ENCODE results near the gene COL6A2. TPM values are rescaled to one million over a fixed set of nuclear protein-coding genes. Genes with fewer than 3 reads are reported as not detected.

The COL6A2 gene
- total and polyA plus RNA-seq, 10 of the 15 experiments (the other 5 are each of a cell fraction or from before 2014, with no cell fraction given), result 0.16 to 1.3 (median 0.34) TPM; not detected in 7

DNA sequence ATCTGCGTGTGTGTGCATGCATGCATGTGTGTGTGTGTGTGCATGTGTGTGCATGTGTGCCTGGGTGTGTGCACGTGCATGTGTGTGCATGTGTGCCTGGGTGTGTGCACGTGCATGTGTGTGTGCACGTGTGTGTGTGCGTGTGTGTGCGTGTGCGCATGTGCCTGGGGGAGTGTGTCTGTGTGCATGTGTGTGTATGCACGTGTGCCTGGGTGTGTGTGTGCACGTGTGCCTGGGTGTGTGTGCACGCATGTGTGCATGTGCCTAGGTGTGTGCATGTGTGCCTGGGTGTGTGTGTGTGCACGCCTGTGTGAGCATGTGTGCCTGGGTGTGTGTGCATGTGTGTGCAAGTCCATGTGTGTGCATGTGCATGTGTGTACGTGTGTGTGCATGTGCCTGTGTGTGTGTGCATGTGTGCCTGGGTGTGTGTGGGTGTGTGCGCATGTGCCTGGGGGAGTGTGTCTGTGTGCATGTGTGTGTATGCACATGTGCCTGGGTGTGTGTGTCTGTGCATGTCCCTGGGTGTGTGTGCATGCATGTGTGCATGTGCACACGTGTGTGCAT, 29.3 kb upstream of the COL6A2 start:
- DNase-seq (ENCODE audit: low read depth, low spot score) (no peak), FAIRE-seq (no peak), ATAC-seq (no peak)
- TF ChIP-seq, protein P1, sequence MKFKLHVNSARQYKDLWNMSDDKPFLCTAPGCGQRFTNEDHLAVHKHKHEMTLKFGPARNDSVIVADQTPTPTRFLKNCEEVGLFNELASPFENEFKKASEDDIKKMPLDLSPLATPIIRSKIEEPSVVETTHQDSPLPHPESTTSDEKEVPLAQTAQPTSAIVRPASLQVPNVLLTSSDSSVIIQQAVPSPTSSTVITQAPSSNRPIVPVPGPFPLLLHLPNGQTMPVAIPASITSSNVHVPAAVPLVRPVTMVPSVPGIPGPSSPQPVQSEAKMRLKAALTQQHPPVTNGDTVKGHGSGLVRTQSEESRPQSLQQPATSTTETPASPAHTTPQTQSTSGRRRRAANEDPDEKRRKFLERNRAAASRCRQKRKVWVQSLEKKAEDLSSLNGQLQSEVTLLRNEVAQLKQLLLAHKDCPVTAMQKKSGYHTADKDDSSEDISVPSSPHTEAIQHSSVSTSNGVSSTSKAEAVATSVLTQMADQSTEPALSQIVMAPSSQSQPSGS (IDR thresholded peaks at IDR 0.05; ENCODE audit: low read length), result no peak
- TF ChIP-seq BACH1 (IDR thresholded peaks at IDR 0.05; ENCODE audit: borderline replicate concordance), result no peak
- TF ChIP-seq, protein P2, sequence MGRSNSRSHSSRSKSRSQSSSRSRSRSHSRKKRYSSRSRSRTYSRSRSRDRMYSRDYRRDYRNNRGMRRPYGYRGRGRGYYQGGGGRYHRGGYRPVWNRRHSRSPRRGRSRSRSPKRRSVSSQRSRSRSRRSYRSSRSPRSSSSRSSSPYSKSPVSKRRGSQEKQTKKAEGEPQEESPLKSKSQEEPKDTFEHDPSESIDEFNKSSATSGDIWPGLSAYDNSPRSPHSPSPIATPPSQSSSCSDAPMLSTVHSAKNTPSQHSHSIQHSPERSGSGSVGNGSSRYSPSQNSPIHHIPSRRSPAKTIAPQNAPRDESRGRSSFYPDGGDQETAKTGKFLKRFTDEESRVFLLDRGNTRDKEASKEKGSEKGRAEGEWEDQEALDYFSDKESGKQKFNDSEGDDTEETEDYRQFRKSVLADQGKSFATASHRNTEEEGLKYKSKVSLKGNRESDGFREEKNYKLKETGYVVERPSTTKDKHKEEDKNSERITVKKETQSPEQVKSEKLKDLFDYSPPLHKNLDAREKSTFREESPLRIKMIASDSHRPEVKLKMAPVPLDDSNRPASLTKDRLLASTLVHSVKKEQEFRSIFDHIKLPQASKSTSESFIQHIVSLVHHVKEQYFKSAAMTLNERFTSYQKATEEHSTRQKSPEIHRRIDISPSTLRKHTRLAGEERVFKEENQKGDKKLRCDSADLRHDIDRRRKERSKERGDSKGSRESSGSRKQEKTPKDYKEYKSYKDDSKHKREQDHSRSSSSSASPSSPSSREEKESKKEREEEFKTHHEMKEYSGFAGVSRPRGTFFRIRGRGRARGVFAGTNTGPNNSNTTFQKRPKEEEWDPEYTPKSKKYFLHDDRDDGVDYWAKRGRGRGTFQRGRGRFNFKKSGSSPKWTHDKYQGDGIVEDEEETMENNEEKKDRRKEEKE (IDR thresholded peaks at IDR 0.05), result no peak
- TF ChIP-seq SIX5 (IDR thresholded peaks at IDR 0.05; ENCODE audit: low read depth, low read length, severe bottlenecking), result no peak
- no peak for TF ChIP-seq RCOR1 (conservative IDR thresholded peaks at IDR 0.05; ENCODE audit: low read depth, low read length)
- TF ChIP-seq RAD51 (IDR thresholded peaks at IDR 0.05), result no peak
- TF ChIP-seq MEF2A (IDR thresholded peaks at IDR 0.05; ENCODE audit: insufficient read depth, low read depth, low read length), result no peak
- TF ChIP-seq CBX3 (IDR thresholded peaks at IDR 0.05; ENCODE audit: borderline replicate concordance, low read depth), result no peak
- TF ChIP-seq, protein P3, sequence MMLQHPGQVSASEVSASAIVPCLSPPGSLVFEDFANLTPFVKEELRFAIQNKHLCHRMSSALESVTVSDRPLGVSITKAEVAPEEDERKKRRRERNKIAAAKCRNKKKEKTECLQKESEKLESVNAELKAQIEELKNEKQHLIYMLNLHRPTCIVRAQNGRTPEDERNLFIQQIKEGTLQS (IDR thresholded peaks at IDR 0.05; ENCODE audit: borderline replicate concordance, extremely low read depth, low read depth, low read length), result no peak
- TF ChIP-seq, protein P4, sequence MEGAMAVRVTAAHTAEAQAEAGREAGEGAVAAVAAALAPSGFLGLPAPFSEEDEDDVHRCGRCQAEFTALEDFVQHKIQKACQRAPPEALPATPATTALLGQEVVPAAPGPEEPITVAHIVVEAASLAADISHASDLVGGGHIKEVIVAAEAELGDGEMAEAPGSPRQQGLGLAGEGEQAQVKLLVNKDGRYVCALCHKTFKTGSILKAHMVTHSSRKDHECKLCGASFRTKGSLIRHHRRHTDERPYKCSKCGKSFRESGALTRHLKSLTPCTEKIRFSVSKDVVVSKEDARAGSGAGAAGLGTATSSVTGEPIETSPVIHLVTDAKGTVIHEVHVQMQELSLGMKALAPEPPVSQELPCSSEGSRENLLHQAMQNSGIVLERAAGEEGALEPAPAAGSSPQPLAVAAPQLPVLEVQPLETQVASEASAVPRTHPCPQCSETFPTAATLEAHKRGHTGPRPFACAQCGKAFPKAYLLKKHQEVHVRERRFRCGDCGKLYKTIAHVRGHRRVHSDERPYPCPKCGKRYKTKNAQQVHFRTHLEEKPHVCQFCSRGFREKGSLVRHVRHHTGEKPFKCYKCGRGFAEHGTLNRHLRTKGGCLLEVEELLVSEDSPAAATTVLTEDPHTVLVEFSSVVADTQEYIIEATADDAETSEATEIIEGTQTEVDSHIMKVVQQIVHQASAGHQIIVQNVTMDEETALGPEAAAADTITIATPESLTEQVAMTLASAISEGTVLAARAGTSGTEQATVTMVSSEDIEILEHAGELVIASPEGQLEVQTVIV (IDR thresholded peaks at IDR 0.05; ENCODE audit: borderline replicate concordance, partially characterized antibody), result no peak
- TF ChIP-seq, protein P5, sequence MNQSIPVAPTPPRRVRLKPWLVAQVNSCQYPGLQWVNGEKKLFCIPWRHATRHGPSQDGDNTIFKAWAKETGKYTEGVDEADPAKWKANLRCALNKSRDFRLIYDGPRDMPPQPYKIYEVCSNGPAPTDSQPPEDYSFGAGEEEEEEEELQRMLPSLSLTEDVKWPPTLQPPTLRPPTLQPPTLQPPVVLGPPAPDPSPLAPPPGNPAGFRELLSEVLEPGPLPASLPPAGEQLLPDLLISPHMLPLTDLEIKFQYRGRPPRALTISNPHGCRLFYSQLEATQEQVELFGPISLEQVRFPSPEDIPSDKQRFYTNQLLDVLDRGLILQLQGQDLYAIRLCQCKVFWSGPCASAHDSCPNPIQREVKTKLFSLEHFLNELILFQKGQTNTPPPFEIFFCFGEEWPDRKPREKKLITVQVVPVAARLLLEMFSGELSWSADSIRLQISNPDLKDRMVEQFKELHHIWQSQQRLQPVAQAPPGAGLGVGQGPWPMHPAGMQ (IDR thresholded peaks at IDR 0.05; ENCODE audit: borderline replicate concordance), result no peak
- TF ChIP-seq SREBF2 (IDR thresholded peaks at IDR 0.05; ENCODE audit: low read length), result no peak
- 31% methylated on average over 13 of the region's 14 CpGs for WGBS (ENCODE audit: insufficient coverage, insufficient replicate concordance, low lambda C conversion rate, missing lambda C conversion rate)
- Histone ChIP-seq H3K9ac (ENCODE audit: control insufficient read depth, insufficient read depth, low read length) (no peak overlapping the region), H3K79me2 (ENCODE audit: control insufficient read depth, insufficient read depth, low read length) (no peaks in the 10 kb centered on the region), H3K27ac (ENCODE audit: control insufficient read depth, insufficient read depth) (no peak overlapping the region), H3K4me2 (ENCODE audit: control insufficient read depth, insufficient read depth) (no peak overlapping the region), H3K36me3 (ENCODE audit: control insufficient read depth in 2 of 2, insufficient read depth in 2 of 2, low read length in 1 of 2) (no peaks in the 10 kb centered on the region), H3K27me3 (replicated peaks in 1 of 2; ENCODE audit: control insufficient read depth in 2 of 2, insufficient read depth in 2 of 2, low read length in 1 of 2) (no peaks in the 10 kb centered on the region), H4K20me1 (ENCODE audit: control insufficient read depth, insufficient read depth) (no peaks in the 10 kb centered on the region), H3K9me3 (replicated peaks; ENCODE audit: control insufficient read depth, insufficient read depth, low read length) (no peaks in the 10 kb centered on the region; the same call in 1 of the 3 replicates), H3K4me1 (ENCODE audit: control insufficient read depth, insufficient read depth, low read length) (no peaks in the 10 kb centered on the region), H3K4me3 (no peak overlapping the region), H2AFZ (ENCODE audit: control insufficient read depth, low read depth, low read length) (no peak overlapping the region)
- POLR2A ChIA-PET, result no interaction called here
- SMC1A ChIA-PET (ENCODE audit: uncharacterized antibody, unreplicated experiment), result no interaction called here
- in situ Hi-C loops (cut with MboI), result no loop called here
- RAD21 ChIA-PET (ENCODE audit: unreplicated experiment), result no interaction called here
- CTCF ChIA-PET, result no interaction called here
- BruUV-seq (replicated peaks), result no TSS peak
- intact Hi-C loops (cut with micrococcal nuclease; ENCODE audit: unreplicated experiment), result no loop called here
